CD4-positive, alpha-beta T cell treated with Interleukin-1 beta for 1 hour (primary cell): Measurements from ENCODE around the gene PHTF2.
"Not testable (repeated sequence)": the region's sequence is repeated elsewhere in the genome, so short reads cannot be mapped to it uniquely, and the experiment has no call there.

ENCODE experiments used
- DNase-seq, 2 donors: peaks; one replicate each; pipeline ENCODE4 v3.0.0-alpha.2; 2020 to 2022

PHTF2 gene

GRCh38 chr7:77944183-77945182 lies 145.9 kb downstream of the PHTF2 start:
- no peak for DNase-seq

- no peak for DNase-seq
Observed at GRCh38 chr7:77950548-77950947, 152.0 kb downstream of the PHTF2 start.

GRCh38 chr7:77954773-77955555 lies 156.4 kb downstream of the PHTF2 start:
- no peak for DNase-seq

GRCh38 chr7:77958436-77958835 lies 159.9 kb downstream of the PHTF2 start:
- no peak for DNase-seq

DNA sequence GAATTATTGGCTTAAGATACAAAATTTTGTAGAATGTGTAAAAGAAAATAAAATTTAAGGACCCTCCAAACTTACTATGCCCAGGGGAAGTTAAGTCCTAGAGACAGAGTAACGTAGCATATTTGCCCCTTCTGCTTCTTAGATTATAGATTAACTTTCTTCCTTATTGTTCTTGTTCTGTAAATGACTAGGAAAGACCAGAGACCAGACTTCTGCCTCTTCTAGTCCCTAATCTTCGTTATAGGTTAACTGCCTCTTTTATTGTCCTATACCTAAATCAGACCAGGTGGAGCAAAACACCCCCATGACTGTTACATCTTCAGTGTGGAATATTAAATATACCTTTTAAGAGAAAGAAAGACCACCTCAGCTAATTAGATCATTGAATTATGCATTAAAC lies 160.5 kb downstream of the PHTF2 start:
- DNase-seq: no peak

DNA sequence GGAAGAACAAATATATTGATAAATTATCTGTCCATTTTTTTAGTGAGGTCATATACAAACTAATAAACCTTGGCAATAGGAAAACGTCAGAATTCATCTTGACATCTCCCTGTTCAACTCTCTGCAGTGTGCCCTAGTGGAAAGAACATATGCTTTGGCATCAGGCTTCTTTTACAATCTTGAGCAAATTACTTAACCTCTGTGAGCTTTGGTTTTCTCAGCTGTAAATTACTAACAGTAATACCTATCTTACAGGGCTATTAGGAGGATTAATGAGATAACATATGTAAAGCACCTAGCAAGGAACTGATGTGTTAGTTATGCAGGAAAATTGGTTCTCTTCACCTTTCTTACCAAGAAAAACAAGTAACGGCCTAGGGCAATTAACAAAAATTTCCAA lies 161.8 kb downstream of the PHTF2 start:
- no peak for DNase-seq

DNA sequence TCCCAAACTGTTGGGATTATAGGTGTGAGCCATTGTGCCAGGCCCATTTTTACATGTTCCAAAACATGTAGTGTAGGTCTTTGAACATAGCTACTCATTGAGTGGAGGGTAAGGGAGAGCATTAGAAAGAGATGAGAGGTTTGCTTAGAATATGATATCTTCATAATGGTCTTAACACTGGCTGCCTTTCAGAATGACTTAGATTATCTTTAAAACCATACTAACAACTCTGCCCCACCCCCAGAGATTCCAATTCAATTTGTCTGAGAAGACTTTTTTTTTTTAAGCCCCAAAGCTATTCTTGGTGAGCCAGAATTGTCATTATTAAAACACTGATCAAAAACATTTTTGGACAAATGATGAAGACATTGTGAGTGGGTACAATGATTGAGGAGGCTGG lies 168.9 kb downstream of the PHTF2 start:
- no peak for DNase-seq

GRCh38 chr7:77971726-77972125 lies 173.2 kb downstream of the PHTF2 start:
- no peak for DNase-seq

- no peak for DNase-seq
Observed at GRCh38 chr7:77975672-77976480, 177.3 kb downstream of the PHTF2 start.

DNA sequence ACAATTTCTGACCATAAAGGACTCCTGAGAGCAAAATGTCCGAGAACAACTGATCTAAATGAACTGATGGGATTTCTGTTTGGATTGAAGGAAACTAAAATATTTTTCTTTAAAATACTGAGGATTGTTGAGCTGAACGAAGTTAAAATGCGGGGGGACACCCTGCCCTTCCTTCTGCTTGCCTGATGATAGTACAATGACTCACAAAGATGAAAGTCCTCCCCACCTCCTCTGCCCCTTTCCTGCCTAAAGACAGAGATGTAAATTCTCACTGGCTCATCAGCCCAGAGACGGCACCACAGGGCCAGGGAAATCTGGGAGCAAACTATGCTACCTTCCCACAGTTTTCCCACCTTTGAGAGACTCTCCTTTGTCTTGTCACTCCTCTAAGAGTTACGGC lies 180.6 kb downstream of the PHTF2 start:
- no peak for DNase-seq

GRCh38 chr7:77980087-77980713 lies 181.6 kb downstream of the PHTF2 start:
- no peak for DNase-seq

DNA sequence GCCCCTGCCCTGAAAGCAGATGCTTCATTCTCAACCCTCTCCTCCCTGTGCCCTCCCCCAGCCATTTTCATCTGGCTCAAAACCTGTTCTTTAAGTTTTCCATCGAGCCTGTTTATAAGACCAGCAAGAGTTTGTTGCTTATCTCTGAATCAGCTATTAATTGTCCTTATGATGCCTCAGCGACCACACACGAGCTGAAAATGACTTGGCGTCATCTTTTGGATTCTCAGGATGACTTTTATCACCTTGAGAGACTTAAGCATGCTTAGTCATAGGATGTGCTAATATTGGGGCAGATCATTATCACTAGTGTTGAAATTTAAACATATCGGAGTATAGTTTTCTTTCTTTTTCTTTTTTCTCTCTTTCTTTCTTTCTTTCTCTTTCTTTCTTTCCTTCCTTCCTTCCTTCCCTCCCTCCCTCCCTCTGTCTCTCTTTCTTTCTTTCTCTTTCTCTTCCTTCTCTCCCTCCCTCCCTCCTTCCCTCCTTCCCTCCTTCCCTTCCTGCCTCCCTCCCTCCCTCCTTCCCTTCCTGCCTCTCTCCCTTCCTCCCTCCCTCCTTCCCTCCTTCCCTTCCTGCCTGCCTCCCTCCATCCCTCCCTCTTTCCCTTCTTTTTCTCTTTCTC lies 184.5 kb downstream of the PHTF2 start:
- DNase-seq: no peak

DNA sequence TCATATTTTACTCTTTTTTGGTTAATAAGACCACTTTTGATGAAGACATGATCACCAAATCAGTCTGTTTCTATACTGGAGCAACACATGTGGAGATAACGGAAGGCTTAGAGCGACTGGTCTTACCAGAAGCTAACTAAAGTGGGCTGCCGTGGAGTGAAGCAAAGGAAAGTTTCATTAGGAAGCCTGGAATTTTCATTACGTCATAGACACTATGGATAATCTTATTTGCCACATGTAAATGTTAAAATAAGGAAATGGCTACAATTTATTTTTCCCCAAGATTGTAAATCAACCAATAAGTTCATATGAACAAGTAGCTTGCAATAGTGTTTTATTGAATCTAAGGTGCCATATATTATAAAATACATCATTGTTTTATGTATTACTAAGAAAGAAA lies 185.4 kb downstream of the PHTF2 start:
- no peak for DNase-seq

- no peak for DNase-seq
Observed at GRCh38 chr7:77985232-77985973, 186.8 kb downstream of the PHTF2 start.

DNA sequence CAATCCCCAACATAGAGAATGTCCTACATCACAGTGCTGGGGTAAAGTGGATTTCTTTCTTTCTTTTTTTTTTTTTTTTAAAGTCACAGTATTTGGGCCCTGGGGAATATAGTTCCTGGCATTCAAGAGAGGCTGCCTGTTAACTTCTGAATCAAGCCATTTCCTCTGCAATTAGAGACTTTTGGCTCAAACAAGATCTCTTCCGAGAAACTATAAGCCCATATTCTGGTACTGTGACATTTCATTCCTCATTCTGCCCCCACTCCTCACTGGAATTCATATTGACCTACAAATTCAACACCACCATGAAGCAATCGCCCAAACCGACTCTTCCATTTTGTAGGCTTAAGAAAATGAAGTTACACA lies 187.4 kb downstream of the PHTF2 start:
- DNase-seq: no peak

GRCh38 chr7:77989981-77990566 lies 191.5 kb downstream of the PHTF2 start:
- no peak for DNase-seq

- no peak for DNase-seq
Observed at GRCh38 chr7:77991656-77992055, 193.1 kb downstream of the PHTF2 start.

DNA sequence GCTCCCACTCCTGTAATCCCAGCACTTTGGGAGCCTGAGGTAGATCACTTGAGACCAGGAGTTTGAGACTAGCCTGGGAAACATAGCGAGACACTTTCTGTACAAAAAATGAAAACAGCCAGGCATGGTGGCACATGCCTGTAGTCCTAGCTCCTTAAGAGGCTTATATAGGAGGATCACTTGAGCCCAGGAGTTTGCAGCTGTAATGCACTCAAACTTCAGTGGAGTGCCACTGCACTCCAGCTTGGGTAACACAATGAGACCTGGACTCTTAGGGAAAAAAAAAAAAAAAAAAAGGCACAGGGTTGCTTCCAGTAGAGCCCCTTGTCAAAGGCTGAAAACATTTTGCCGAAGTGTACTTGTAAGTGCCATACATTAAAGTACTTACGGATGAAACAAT lies 195.3 kb downstream of the PHTF2 start:
- DNase-seq: no peak

DNA sequence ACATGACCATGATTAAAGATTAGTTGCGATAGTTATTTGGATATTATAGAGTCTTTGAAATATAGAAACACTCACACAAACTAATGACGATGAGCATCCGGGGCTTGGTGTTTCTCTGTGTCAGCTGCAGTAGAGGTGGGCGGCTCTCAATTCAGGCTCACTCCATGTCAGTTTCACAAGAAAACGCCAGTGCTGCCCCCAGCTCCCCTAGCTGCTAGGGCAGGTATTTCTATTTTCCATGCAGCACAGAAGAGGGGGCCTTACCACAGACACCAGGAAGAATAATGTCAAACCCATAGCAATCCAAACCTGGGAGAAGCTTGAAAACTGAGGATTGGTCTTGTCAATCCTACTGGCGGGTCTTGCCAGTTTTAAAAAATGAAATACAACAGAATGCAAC lies 197.1 kb downstream of the PHTF2 start:
- no peak for DNase-seq

GRCh38 chr7:77999168-77999567 lies 200.6 kb downstream of the PHTF2 start:
- DNase-seq: not testable (repeated sequence)

DNA sequence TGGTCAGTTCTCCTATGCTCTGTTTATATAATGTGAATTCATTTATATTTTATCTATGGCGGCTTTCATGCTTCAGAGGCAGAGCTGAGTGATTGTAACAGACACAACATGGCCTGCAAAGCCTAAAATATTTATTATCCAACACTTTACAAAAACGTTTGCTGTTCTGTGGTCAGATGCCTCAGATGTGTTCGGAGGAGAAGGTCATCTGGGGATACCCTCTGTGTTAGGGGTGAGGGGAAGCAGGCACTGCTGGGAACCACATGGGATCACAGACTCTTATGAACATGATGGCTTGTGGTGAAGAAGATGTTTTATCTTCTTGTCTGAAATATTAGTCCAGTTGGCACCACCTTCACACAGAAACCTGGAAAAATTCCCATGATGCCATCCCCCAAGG lies 203.4 kb downstream of the PHTF2 start:
- DNase-seq: no peak
